ENCODE results near the gene INAFM2.

Gene INAFM2

DNA sequence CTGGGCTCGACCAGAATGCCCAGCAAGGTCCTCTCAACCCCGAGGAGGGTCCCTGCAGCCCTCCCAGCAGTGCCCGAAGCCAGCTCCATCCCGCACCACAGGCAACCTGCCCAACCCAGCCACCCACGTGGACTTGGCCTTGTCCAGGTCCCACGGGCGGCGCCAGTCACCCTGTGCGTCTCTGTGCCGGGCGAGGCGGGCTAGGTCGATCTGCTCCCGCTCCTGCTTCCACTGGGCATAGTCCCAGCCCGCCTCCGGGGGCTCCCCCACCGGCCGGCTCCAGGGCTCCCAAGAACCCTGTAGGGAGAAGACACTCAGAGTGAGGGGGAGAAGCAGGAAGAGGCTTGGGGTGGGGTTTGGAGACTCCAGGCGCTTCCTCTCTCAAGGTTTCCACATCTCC lies 14.1 kb downstream of the INAFM2 start:
- ChIA-PET CTCF (interaction anchor here (0.5 to 4.3 kb wide), 16 partner anchors 11 to 849 kb away, joined by 3 to 37 read pairs (median 4); partner anchors contain the start of genes INAFM2 and IVD), POLR2A (interaction anchor here (2.0 to 4.5 kb wide), 2 partner anchors 11 to 15 kb away, joined by 6 to 29 read pairs; partner anchors contain the start of gene INAFM2)
- DNase-seq (ENCODE audit: extremely low spot score), result no peak
- TF ChIP-seq FOXA1 (IDR thresholded peaks at IDR 0.05) (no peak), BHLHE40 (IDR thresholded peaks at IDR 0.05; ENCODE audit: borderline replicate concordance) (no peak), CTBP1 (IDR thresholded peaks at IDR 0.05; ENCODE audit: borderline replicate concordance) (no peak), NFRKB (IDR thresholded peaks at IDR 0.05) (no peak), TARDBP (IDR thresholded peaks at IDR 0.05) (no peak), ELF4 (IDR thresholded peaks at IDR 0.05) (no peak), LEF1 (IDR thresholded peaks at IDR 0.05; ENCODE audit: borderline replicate concordance) (no peak), SUZ12 (IDR thresholded peaks at IDR 0.05) (no peak), HDGF (IDR thresholded peaks at IDR 0.05; ENCODE audit: borderline replicate concordance) (no peak), L3MBTL2 (conservative IDR thresholded peaks at IDR 0.05) (no peak), FOXM1 (IDR thresholded peaks at IDR 0.05; ENCODE audit: borderline replicate concordance) (no peak)
- TF ChIP-seq, protein P1, sequence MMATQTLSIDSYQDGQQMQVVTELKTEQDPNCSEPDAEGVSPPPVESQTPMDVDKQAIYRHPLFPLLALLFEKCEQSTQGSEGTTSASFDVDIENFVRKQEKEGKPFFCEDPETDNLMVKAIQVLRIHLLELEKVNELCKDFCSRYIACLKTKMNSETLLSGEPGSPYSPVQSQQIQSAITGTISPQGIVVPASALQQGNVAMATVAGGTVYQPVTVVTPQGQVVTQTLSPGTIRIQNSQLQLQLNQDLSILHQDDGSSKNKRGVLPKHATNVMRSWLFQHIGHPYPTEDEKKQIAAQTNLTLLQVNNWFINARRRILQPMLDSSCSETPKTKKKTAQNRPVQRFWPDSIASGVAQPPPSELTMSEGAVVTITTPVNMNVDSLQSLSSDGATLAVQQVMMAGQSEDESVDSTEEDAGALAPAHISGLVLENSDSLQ (IDR thresholded peaks at IDR 0.05), result no peak

DNA sequence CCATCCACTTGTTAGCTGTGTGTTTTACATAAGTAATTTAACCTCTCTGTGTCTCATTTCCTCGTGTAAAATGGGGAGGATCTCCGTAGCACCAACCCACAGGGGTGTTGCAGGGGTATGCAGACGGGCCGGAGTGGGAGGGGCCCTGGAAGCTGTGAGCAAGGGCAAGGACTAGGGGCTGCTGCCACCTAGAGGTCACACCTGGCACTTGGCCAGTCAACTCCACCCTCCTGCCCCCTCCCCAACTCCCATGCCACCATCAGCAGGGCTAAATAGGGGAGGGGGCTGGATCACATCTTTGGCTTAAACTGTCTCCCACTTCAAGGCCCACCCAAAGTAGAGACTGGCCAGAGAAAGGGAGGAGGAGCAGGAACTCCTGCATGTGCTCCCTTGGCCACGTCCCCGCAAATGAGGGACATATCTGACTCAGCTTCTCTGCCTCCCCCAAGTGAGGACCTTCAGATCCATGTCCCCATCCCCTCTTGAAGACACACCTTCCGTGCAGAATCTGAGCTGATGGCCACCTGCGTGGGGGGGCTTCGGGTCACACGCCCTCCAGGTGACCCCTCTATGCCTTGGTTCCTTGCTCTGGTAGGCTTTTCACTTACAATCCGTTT lies 14.7 kb downstream of the INAFM2 start:
- POLR2A ChIA-PET, result interaction anchor here (2.0 to 4.5 kb wide), 2 partner anchors 11 to 15 kb away, joined by 6 to 29 read pairs; partner anchors contain the start of gene INAFM2
- DNase-seq (ENCODE audit: extremely low spot score), result peak; percentile 80
- no peak for TF ChIP-seq FOXA1 (IDR thresholded peaks at IDR 0.05)
- TF ChIP-seq ARNT (IDR thresholded peaks at IDR 0.05), result no peak
- CTCF ChIA-PET, result interaction anchor here (0.6 to 4.3 kb wide), 11 partner anchors 11 to 848 kb away, joined by 3 to 37 read pairs (median 4); partner anchors contain the start of genes INAFM2 and IVD

DNA sequence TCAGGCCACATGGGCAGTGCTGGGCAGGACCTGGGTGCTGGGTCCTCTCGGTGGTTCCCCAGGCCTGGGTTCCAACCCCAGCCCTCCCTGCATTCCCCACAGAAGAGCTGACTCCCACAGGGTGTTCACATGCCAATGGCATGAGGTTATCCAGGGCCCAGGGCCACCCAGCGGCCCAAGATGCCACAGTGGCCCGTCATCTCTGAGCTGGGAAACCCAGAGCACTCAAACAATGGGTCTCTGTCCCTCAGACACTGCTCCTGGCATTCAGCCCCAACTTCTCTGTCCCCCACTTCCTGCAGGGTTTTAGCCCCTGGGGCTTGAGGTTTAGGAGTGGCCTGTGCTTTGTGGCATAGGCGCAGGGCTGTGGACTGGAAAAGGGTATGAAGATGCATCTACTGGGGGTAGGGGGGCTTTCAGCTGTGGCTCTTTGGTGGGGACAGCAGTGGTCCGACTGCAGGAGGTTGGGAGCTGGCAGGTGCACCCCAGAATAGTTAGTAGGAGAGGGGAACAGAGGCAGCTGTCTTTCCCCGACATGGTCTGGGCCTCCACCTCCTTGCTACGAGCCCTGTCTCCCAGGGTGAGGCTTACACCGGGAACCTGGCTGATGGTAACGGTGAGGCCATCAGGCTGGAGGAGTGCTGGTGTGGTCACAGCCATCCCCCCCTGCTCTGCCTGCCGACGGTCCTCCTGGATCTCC lies 15.6 kb downstream of the INAFM2 start:
- CTCF ChIA-PET, result interaction anchor here (1.1 to 4.3 kb wide), 4 partner anchors 12 to 60 kb away, joined by 3 to 37 read pairs (median 14); partner anchors contain the start of gene INAFM2
- no peak for DNase-seq (ENCODE audit: extremely low spot score)
- TF ChIP-seq FOXK2 (IDR thresholded peaks at IDR 0.05) (no peak), TARDBP (IDR thresholded peaks at IDR 0.05) (no peak), L3MBTL2 (conservative IDR thresholded peaks at IDR 0.05) (no peak), LEF1 (IDR thresholded peaks at IDR 0.05; ENCODE audit: borderline replicate concordance) (no peak), HDGF (IDR thresholded peaks at IDR 0.05; ENCODE audit: borderline replicate concordance) (no peak), FOXM1 (IDR thresholded peaks at IDR 0.05; ENCODE audit: borderline replicate concordance) (no peak), SP1 (IDR thresholded peaks at IDR 0.05) (no peak), FOXA1 (IDR thresholded peaks at IDR 0.05) (no peak), BHLHE40 (IDR thresholded peaks at IDR 0.05; ENCODE audit: borderline replicate concordance) (no peak), ELF4 (IDR thresholded peaks at IDR 0.05) (no peak), CTBP1 (IDR thresholded peaks at IDR 0.05; ENCODE audit: borderline replicate concordance) (no peak), ARNT (IDR thresholded peaks at IDR 0.05) (no peak), NFRKB (IDR thresholded peaks at IDR 0.05) (no peak), SUZ12 (IDR thresholded peaks at IDR 0.05) (no peak), ZNF384 (IDR thresholded peaks at IDR 0.05) (no peak)
- TF ChIP-seq, protein P1 (IDR thresholded peaks at IDR 0.05), result no peak
- POLR2A ChIA-PET, result interaction anchor here (1.1 to 2.0 kb wide), 3 partner anchors 16 to 101 kb away, joined by 3 to 6 read pairs (median 6); partner anchors contain the start of genes BAHD1 and INAFM2

DNA sequence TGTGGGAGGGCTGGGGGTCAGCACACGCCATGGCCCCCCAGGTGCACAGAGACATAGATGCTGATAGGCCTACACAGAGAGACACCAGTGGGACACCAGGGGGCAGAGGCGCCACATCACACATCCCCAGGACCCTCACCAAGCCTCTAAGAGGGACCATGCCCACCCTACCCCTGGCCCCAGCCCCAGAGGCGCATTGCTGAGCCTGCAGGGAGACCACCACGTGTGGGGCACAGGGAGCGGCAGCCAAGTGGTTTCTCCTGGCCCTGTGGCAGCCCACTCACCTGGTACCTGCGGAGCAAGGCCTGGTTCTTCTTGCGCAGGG lies 16.1 kb downstream of the INAFM2 start:
- DNase-seq (ENCODE audit: extremely low spot score), result no peak
- ChIA-PET CTCF (interaction anchor here (1.0 to 1.4 kb wide), 5 partner anchors 17 to 82 kb away, joined by 3 to 6 read pairs (median 3); partner anchors contain the start of gene IVD), POLR2A (interaction anchor here (1.1 to 1.6 kb wide), 4 partner anchors 11 to 555 kb away, joined by 3 to 6 read pairs (median 4); partner anchors contain the start of genes BAHD1 and VPS18)
- TF ChIP-seq SP1 (IDR thresholded peaks at IDR 0.05) (no peak), ARNT (IDR thresholded peaks at IDR 0.05) (no peak), L3MBTL2 (conservative IDR thresholded peaks at IDR 0.05) (no peak), SUZ12 (IDR thresholded peaks at IDR 0.05) (no peak), CTBP1 (IDR thresholded peaks at IDR 0.05; ENCODE audit: borderline replicate concordance) (no peak), NFRKB (IDR thresholded peaks at IDR 0.05) (no peak), FOXA1 (IDR thresholded peaks at IDR 0.05) (no peak), TARDBP (IDR thresholded peaks at IDR 0.05) (no peak), LEF1 (IDR thresholded peaks at IDR 0.05; ENCODE audit: borderline replicate concordance) (no peak)
- TF ChIP-seq, protein P1 (IDR thresholded peaks at IDR 0.05), result no peak

DNA sequence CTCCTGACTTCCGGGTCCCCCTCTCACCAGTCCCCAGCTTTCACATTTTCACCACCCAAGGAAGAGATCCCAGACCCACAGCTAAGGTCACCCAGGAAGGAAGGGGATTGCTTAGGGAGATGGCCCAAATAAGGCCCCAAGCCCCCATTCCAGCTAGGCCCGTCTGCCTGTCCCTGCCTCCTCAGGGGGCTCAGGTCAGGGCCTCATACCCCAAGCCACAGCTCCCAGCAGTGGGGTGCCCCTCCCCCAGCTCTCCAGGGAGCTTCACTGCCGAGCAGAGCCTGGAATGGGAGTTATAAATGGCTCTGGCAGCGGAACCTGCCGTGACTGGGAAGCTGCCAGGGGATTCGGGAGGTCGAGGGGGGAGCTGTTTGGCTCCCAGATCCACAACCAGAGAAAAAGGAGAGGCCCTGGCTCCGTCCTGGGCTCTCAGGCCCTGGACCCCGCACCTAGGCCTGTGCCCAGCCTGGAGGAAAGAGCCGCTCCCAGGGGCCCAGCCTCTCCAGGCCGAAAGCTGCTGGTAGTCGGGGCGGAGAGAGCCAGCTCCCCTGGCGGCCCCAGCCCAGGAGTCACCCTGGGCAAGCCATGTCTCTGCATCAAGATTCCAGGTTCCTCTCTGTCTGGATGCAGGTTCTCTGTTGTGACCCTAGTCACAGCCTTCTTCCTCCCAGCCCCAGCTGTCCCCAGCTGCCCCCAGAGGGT lies 16.7 kb downstream of the INAFM2 start:
- ChIA-PET POLR2A (interaction anchor here (0.7 to 1.6 kb wide), 8 partner anchors 12 to 554 kb away, joined by 3 to 6 read pairs (median 3); partner anchors contain the start of genes BAHD1, DISP2, INAFM2 and VPS18), CTCF (interaction anchor here (0.6 to 1.6 kb wide), 7 partner anchors 17 to 283 kb away, joined by 3 to 6 read pairs (median 3); partner anchors contain the start of gene IVD)
- no peak for DNase-seq (ENCODE audit: extremely low spot score)
- TF ChIP-seq L3MBTL2 (conservative IDR thresholded peaks at IDR 0.05) (no peak), ARNT (IDR thresholded peaks at IDR 0.05) (no peak), SP1 (IDR thresholded peaks at IDR 0.05) (no peak), NFRKB (IDR thresholded peaks at IDR 0.05) (no peak), SUZ12 (IDR thresholded peaks at IDR 0.05) (no peak), CTBP1 (IDR thresholded peaks at IDR 0.05; ENCODE audit: borderline replicate concordance) (no peak), ZNF384 (IDR thresholded peaks at IDR 0.05) (no peak), HDGF (IDR thresholded peaks at IDR 0.05; ENCODE audit: borderline replicate concordance) (no peak), FOXA1 (IDR thresholded peaks at IDR 0.05) (no peak), BHLHE40 (IDR thresholded peaks at IDR 0.05; ENCODE audit: borderline replicate concordance) (no peak), TARDBP (IDR thresholded peaks at IDR 0.05) (no peak), ELF4 (IDR thresholded peaks at IDR 0.05) (no peak), FOXM1 (IDR thresholded peaks at IDR 0.05; ENCODE audit: borderline replicate concordance) (no peak), FOXK2 (IDR thresholded peaks at IDR 0.05) (no peak), LEF1 (IDR thresholded peaks at IDR 0.05; ENCODE audit: borderline replicate concordance) (no peak)
- TF ChIP-seq, protein P1 (IDR thresholded peaks at IDR 0.05), result no peak

All from HEK293T (cell line).